SIG-M5 (cell line): ENCODE results near the gene CCS.
"Not testable (repeated sequence)": the region's sequence is repeated elsewhere in the genome, so short reads cannot be mapped to it uniquely, and the experiment has no call there.

ENCODE experiments used
- DNase-seq: peaks from one replicate; lab custom pipeline; 2025; lab: John Stamatoyannopoulos, UW

The CCS gene, protein sequence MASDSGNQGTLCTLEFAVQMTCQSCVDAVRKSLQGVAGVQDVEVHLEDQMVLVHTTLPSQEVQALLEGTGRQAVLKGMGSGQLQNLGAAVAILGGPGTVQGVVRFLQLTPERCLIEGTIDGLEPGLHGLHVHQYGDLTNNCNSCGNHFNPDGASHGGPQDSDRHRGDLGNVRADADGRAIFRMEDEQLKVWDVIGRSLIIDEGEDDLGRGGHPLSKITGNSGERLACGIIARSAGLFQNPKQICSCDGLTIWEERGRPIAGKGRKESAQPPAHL

DNA sequence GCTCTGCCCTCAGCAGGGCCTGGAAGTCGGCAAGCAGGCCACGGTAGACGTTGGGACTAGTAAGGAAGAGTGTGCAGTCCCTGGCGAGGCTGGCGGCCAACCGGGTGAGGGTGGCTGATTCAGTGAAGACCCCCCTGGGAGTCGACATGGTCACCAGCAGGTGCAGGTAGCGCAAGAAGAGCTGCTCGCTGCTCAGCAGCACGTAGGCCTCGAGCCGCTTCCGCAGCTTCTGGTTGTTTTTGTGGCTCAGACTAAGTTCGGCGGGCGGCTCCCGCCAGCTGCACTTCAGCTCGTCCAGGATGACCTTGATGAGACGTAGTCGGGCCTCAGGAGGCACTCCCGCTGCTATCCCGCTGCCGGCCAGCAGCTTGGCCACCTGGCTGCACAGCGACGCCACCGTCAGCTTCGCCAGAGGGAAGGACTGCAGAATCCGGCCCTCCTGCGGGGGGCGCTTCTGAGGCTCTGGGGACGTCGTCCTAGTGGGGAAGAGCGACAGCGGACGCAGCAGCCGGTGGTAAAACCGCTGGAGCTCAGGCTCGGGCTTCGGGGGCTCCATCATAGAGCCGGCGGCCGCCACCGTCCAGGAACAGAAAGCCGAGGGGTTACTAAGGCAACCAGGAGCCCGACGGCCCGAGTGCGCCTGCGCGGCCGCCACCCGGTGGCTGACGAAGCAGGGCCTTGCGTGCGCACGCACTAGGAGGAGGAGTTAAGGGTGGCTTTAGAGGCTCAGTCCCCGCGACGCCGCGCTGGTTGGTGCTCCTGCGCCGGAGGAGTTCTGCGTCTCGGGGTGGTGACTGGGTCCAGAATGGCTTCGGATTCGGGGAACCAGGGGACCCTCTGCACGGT lies at the start of gene CCS, which contains the start of gene CCDC87:
CCS (plus strand) TSS at position 729 of the 846 bp plus-strand sequence; CDS start at position 806, 77 bp downstream.
CCDC87 (minus strand) TSS at position 607 of the 846 bp plus-strand sequence; CDS start at position 559, 48 bp downstream.
- peak; percentile 3 for DNase-seq

DNA sequence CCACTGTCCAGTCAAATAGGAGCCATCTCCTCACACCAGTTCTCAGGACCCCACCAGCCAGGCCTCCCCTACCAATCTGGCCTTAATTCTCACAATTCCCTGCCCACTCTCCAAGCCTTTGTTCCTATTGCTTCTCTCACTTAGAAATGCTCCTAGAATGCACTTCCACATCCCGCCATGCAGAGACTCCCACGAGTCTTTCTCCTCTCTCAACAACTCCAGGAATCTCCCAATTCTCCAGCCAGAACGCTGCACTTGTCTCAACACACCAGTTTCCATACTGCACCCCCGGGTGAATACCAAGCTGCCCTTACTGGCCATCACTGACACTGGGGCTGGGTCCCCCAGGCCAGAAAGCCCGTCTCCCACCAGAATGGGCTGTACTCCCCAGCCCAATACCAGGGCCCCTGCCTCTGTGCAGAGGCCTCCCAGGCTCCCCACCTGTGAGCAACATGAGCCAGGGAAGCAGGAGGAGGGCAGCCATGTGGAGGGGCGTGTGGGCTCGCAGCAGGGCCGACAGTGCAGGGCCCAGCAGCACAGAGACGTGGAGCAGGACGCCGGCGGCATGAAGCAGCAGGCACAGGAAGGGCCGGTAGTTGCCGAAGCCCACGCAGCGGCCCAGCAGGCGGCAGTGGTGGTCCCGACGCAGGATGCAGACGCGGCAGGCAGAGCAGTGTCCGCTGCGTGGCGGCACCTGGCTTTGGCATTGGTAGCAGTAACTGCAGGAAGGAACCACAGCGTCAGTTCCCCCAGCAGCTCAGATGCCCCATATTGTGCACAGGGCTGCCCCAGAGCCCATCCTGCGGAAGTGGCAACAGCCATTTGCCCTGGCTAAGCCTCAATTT lies 49.5 kb upstream of the CCS start:
- DNase-seq = no peak

DNA sequence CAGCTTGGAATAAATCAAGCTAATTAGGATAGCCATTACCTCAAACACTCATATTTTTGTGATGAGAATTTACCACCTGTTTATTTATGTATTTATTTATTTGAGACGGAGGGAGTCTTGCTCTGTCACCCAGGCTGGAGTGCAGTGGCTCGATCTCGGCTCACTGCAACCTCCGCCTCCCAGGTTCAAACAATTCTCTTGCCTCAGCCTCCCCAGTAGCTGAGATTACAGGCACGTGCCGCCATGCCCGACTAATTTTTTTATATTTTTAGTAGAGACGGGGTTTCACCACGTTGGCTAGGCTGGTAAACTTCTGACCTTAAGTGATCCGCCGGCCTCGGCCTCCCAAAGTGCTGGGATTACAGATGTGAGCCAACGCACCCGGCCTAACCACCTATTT lies 48.0 kb upstream of the CCS start:
- not testable (repeated sequence) for DNase-seq

DNA sequence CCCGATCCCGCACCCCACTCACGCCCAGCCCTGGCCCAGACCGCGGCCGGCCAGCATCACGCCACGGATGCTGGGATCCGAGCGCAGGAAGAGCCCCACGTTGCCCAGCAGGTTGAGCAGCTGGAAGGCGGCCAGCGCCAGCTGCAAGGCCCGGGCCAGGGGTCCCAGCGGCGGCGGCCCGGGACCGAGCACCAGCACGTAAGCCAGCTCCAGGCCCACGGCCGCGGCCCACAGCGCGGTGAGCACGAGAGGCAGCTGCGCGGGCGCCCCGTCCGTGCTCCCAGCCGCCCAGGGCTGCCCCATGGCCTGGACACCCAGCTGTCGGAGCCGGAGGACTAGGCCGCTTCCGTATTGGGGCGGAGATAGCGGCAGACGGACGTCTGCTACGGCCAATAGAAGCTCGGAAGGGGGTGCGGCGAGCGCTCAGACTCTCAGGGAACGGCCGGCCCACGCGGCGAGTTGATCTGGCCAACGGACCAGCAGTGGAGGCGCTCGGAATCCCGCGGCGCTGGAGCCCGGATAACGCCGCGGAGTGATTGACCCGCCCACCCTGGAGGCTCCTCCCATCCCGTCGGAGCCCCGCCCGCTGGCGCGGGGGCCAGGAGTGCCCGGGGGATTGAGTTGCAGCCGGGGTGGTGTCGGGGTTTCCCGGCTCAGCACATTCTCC lies 47.2 kb upstream of the CCS start, which contains the start of gene ZDHHC24:
ZDHHC24 (minus strand) TSS at position 348 of the 667 bp plus-strand sequence; CDS start at position 303, 45 bp downstream.
- peak; percentile 45 for DNase-seq

DNA sequence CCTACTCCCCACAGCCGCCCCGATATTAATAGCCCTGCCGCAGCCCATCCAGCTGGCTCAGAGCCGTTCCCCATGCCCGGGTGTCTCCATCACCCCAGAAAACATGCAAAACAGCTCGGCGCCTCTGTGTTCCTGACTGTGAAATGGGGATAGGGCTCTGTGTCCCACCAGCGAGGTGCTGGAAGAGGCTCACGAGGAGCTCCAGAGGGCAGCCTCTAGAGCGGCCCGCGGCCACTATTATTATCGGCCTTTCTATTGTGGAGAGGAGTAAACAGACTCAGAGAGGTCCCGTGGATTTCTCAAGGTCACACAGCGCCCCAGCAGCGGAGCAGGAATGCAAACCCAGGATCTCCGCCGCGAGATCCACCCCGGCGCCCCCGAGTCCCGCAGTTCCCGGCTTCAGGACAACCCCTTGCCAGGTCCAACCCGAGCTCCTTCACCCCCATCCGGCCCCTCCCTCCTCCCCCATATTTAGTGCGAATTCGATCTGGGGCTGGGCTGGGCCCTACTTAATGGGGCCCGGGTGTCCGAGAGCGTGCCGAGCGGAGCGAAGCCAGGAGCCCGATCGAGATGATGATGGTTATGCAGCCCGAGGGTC lies 46.5 kb upstream of the CCS start, which contains the start of gene ACTN3:
ACTN3 (plus strand) TSS at position 536 of the 598 bp plus-strand sequence; CDS start at position 571, 35 bp downstream.
- DNase-seq = no peak

DNA sequence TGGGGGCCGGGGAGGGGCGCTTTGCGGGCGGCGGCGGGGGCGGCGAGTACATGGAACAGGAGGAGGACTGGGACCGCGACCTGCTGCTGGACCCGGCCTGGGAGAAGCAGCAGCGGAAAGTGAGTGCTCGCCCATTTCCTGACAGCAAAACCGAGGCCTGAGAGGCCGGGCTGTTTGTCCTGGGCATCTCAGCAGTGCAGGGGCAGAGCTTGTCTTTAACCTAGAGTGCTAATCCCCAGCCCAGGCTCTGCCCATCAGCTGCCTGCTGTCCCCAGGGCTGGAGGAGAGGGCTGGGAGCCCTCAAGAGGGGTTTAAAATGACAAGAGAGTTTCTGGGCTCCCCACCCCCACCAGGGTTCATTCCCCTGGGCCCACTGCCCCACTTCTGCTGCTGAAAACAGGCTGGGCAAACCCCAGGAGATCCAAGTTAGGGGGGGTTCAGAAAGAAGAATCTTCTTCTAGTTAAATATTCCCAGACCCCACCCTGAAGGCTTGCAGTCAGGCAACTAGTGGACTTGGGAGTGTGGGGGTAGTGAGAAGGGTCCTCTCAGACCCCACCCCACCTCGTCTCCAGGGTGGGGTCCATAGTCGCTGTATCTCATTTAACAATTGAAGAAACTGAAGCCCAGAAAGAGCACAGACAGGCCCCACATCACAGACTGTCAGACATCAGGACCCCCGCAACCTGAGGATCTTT lies 45.9 kb upstream of the CCS start:
- no peak for DNase-seq

DNA sequence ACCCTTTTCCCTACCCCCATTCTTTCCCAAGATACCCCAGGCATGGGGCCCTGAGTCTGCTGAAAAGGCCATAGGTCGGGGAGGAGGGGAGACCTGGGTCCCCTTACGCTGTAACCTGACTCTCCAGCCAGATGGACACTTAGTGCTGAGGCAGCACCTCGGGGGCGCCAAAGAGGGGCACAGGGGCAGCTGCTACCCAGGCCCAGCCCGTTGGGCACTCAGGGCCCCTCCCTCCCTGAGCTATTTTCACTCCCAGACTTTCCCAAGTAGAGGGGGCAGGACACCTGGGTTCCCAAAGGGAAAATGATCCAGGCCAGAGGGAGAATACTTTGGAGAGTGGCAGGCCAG lies 45.3 kb upstream of the CCS start:
- no peak for DNase-seq

DNA sequence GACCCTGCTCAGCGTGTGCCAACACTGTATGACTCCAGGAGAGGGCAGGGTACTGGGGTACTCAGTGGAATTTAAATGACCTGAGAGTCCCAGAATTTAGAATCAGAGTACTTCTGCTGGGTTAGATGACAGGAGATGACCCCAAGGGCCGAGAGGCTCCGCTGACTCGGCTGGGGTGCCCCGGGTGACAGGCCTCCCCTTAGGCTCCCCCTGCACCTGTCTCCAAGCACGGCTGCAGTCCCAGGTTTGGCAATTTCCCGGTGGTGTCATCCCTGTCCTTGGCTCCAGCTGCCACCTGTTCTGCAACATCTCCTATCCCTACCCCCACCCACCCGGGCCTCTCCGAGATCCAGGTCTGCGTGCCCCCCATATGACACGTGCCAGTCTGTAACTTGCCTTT lies 44.9 kb upstream of the CCS start:
- DNase-seq = no peak

DNA sequence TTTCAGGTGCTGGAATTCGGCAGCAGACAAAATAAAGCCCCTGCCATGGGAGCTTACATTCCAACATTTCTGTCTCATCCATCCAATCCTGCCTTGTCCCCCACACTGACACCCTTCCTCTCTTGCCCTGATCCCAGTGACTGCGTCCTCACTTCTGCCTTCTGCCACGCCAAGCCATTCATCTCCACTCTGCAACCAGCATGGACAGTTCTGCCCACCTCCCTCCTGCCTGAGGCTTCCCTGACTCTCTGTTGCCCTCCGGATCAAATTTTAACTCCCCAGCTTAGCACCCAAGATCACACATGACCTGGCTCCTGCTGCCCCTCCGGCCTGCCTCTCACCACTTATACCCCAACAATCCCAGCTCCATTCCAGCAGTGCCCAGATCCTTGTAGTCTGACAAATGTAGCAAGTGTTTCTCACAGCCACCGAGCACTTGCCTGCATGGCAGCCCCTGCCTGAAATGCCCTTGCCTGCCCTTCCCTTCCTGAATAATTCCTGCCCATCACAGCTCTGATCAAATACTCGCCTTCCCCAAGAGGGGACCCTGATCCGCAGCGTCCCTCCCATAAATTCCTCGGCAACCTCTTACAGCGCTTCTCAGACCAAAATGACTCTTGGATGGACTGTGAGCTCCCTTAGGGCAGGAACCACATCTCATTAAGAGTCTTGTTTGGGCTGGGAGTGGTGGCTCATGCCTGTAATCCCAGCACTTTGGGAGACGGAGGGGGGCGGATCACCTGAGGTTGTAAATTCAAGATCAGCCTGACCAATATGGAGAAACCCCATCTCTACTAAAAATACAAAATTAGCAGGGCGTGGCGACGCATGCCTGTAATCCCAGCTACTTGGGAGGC lies 44.0 kb upstream of the CCS start:
- DNase-seq = no peak

DNA sequence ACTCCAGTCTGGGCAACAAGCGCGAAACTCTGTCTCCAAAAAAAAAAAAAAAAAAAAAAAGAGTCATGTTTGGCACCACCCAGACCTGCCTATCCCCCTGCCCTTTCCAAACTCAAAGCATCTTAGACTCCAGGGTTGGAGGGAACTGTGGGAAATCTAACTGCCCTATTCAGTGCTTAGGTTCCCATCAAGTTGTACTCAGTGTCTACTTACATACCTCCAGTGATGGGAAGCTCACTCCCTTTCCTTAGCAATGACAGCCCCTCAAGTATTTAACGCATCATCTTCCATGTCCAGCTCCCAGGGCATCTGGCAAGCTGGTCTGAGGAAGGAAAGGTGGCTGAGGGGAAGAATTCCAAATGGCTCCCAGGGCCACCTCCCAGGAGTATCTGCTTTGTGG lies 43.3 kb upstream of the CCS start:
- no peak for DNase-seq

DNA sequence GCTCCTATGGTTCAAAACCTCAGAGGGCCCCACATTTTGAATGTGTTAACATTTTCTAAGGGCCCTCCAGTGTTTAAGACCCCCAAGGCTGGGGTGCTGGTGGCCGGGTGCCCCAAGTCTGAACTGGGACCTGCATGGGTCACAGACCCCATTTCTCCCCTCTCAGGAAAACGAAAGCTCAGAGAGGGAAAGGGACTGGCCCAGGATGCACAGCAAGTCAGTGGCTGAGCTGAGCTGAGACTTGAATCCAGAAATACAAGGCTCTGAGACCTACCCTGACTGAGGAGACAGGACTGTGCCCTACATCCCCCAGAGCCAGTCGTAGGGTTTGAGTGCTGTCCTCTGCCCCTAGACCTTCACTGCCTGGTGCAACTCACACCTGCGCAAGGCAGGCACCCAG lies 42.1 kb upstream of the CCS start:
- DNase-seq = no peak

DNA sequence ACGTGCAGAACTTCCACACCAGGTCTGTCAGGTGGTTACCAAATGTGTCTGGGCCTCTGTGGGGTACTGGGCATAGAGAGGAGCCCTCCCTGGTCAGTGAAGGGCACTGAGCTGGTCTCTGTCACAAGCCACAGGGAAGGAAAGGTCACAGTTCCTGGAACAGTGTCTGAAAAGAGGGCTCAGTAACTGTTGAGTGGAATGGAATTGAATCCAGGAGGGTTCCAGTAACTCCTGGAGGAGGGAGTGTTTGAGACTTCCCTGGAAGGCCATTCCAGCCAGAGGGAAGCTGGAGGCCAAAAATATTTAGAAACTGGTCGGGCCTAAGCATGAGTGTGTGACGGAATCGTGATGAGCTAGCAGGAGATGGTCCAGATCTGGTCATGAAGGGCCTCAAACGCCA lies 38.4 kb upstream of the CCS start:
- DNase-seq = no peak

DNA sequence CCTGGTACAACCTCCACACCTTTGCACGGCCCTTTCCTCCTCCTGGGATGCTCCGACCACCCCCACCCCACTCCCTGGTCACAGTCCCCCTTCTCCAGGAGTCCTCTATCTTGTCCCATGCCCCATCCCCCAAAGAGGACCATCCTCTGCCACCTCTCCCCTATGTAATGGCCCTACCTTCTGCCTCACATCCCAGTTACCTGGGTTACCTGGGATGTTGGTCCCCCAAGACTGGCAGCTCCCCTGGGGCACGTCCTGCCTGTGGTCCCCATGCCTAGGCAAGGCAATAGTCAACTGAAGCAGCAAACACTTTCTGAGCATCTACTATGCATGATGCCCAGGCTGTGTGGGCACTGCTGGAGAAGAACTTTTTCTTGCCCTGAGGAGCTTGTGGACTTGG lies 37.6 kb upstream of the CCS start:
- DNase-seq = no peak

DNA sequence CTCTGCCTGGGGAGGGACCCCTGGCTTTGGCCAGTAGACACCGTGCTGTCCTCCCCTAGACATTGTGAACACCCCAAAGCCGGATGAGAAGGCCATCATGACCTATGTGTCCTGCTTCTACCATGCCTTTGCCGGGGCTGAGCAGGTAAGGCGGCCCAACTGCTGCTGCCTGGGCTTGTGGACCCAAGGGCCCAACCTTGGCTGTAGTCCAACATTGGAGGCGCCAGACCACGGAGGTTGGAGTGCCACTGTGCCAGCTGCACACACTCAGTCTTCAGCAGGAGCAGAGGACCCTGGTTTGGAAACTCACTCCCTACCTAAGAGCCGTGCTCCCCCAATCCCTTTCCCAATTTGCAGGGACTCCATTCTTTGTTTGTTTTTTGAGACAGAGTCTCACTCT lies 36.9 kb upstream of the CCS start:
- DNase-seq = no peak

DNA sequence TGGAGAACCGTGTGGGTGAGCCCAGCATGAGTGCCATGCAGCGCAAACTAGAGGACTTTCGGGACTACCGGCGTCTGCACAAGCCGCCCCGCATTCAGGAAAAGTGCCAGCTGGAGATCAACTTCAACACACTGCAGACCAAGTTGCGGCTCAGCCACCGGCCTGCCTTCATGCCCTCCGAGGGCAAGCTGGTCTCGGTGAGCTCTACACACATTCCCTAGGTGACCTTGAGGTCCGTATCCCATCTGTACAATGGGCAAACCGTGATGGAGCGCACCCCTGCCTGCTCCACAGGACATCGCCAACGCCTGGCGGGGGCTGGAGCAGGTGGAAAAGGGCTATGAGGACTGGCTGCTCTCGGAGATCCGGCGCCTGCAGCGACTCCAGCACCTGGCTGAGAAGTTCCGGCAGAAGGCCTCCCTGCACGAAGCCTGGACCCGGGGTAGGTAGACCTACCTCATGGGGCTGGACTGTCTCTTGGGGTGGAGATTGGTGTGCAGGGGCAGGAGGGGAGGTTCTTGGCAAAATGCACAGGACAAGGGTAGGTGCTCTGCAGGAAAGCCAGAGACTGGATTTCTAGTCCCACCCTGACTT lies 35.2 kb upstream of the CCS start:
- DNase-seq = no peak

DNA sequence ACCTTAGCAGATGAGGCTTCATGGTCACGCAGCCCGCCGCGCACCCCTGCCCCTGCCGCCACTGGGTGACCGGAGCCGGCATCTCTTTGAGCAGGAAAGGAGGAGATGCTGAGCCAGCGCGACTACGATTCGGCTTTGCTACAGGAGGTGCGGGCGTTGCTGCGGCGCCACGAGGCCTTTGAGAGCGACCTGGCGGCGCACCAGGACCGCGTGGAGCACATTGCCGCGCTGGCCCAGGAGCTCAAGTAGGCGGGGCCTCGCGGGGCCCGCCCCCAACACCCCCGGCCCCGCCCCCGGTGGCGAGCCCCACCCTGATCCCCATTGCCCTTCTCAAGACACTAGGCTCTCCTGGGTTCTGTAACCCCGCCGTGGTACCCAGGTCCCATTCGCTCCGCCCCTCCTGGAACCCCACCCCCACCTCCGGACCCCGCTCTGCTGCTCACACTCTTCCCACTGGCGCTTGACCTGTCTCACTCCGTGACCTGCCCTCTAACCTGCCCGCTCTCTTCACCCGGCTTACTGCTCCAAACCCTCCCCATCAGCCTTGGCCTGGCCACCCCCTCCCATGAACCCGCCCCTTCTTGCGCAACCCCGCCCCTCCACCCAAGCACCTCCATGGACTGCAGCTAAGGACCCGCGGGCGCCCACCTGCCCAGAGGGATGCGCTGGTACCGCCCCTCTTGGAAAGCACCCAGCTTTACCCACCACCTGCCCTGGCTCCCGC lies 33.7 kb upstream of the CCS start:
- no peak for DNase-seq

DNA sequence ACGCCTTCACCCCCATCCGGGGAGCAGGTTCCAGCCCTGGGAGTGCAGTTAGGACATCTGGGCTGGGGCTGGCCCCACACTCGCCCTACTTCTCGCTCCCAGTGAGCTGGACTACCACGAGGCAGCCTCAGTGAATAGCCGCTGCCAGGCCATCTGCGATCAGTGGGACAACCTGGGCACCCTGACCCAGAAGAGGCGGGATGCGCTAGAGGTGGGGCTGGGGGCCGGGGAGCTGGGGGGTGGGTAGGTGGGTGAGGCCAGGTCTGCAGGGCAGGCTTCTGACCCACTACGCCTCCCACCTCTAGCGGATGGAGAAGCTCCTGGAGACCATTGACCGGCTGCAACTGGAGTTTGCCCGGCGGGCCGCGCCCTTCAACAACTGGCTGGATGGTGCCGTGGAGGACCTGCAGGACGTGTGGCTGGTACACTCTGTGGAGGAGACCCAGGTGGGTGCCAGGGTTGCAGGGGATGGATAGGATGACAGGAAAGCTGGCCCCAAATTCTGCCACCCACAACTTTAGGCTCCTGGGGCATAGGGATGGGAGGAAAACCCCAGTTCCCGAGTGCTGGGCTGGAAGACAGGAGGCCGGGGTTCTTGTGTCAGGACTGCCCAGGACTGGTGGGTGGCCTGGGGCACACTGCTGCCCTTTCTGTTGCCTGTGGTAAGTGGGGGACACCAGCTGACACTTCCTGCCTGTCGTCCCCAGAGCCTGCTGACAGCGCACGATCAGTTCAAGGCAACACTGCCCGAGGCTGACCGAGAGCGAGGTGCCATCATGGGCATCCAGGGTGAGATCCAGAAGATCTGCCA lies 32.9 kb upstream of the CCS start:
- no peak for DNase-seq
